Measurements from ENCODE around the gene BCL2L12.

The BCL2L12 gene

GRCh38 chr19:49689133-49690078 is 23.7 kb downstream of the BCL2L12 start, which contains the start of gene ADM5:
Gene ADM5 (plus strand): TSS chr19:49689594. CDS start chr19:49689838, 244 bp downstream.
- Histone ChIP-seq H3K9ac (ENCODE audit: insufficient read length) (peak within 1 kb of the TSS; percentile 19), H3K27ac (peak within 1 kb of the TSS; percentile 2; the same call in 1 of the 2 replicates)
- DNase-seq (ENCODE audit: low read depth, low spot score): no peak

GRCh38 chr19:49690079-49690655 is 24.4 kb downstream of the BCL2L12 start:
- H3K36me3 ChIP-seq (ENCODE audit: insufficient read depth, low read length): peaks cover 17% of the 10 kb centered on the region
- peak overlapping the region; percentile 74 for H3K4me3 ChIP-seq

More at GRCh38 chr19:49689133-49690078, 23.7 kb downstream of the BCL2L12 start, which contains the start of gene ADM5:
- Histone ChIP-seq H3K36me3 (ENCODE audit: insufficient read depth, low read length) (peaks cover 25% of the 10 kb centered on the region), H3K4me3 (peak within 1 kb of the TSS; percentile 74), H3K9me3 (ENCODE audit: low read depth, low read length) (no peaks in the 10 kb centered on the region)
- TF ChIP-seq FOXP2 (optimal IDR thresholded peaks at IDR 0.05; ENCODE audit: control extremely low read depth, extremely low read length, insufficient read depth): no peak
- peak; percentile 31; the same call in 1 of the 2 replicates for TF ChIP-seq POLR2AphosphoS5 (IDR thresholded peaks at IDR 0.05; ENCODE audit: borderline replicate concordance, low read depth, low read length)
- no peak for TF ChIP-seq EZH2 (IDR thresholded peaks at IDR 0.05)

GRCh38 chr19:49690656-49691242 is 25.0 kb downstream of the BCL2L12 start, which contains the start of gene CPT1C:
Gene CPT1C (plus strand): TSS chr19:49691116. CDS start chr19:49692253, 1,137 bp downstream.
- peaks cover 12% of the 10 kb centered on the region for H3K36me3 ChIP-seq (ENCODE audit: insufficient read depth, low read length)
- no peaks in the 10 kb centered on the region for H3K9me3 ChIP-seq (ENCODE audit: low read depth, low read length)
- H3K4me3 ChIP-seq: peak within 1 kb of the TSS; percentile 74
- peak within 1 kb of the TSS; percentile 19 for H3K9ac ChIP-seq (ENCODE audit: insufficient read length)
- no peak for DNase-seq (ENCODE audit: low read depth, low spot score)
- TF ChIP-seq POLR2AphosphoS5 (IDR thresholded peaks at IDR 0.05; ENCODE audit: borderline replicate concordance, low read depth, low read length): peak; percentile 93
- TF ChIP-seq FOXP2 (optimal IDR thresholded peaks at IDR 0.05; ENCODE audit: control extremely low read depth, extremely low read length, insufficient read depth): no peak
- H3K27ac ChIP-seq: no peak within 1 kb of the TSS

More at GRCh38 chr19:49690079-49690655, 24.4 kb downstream of the BCL2L12 start:
- DNase-seq (ENCODE audit: low read depth, low spot score): no peak
- TF ChIP-seq POLR2AphosphoS5 (IDR thresholded peaks at IDR 0.05; ENCODE audit: borderline replicate concordance, low read depth, low read length): no peak
- H3K27ac ChIP-seq: no peak overlapping the region
- no peaks in the 10 kb centered on the region for H3K9me3 ChIP-seq (ENCODE audit: low read depth, low read length)
- H3K9ac ChIP-seq (ENCODE audit: insufficient read length): peak overlapping the region; percentile 19

GRCh38 chr19:49691243-49692146 is 25.8 kb downstream of the BCL2L12 start:
- Histone ChIP-seq H3K9me3 (ENCODE audit: low read depth, low read length) (no peaks in the 10 kb centered on the region), H3K9ac (ENCODE audit: insufficient read length) (peak overlapping the region; percentile 19), H3K36me3 (ENCODE audit: insufficient read depth, low read length) (peaks cover 5% of the 10 kb centered on the region; the same call in 1 of the 2 replicates), H3K27ac (no peak overlapping the region), H3K4me3 (peak overlapping the region; percentile 74)
- TF ChIP-seq POLR2AphosphoS5 (IDR thresholded peaks at IDR 0.05; ENCODE audit: borderline replicate concordance, low read depth, low read length) (no peak), EZH2 (IDR thresholded peaks at IDR 0.05) (no peak), FOXP2 (optimal IDR thresholded peaks at IDR 0.05; ENCODE audit: control extremely low read depth, extremely low read length, insufficient read depth) (no peak)
- DNase-seq (ENCODE audit: low read depth, low spot score): no peak

GRCh38 chr19:49692147-49692506 is 26.4 kb downstream of the BCL2L12 start:
- no peaks in the 10 kb centered on the region for H3K9me3 ChIP-seq (ENCODE audit: low read depth, low read length)
- no peak overlapping the region for H3K9ac ChIP-seq (ENCODE audit: insufficient read length)
- H3K4me3 ChIP-seq: no peak overlapping the region
- no peak for DNase-seq (ENCODE audit: low read depth, low spot score)
- H3K27ac ChIP-seq: no peak overlapping the region
- TF ChIP-seq POLR2AphosphoS5 (IDR thresholded peaks at IDR 0.05; ENCODE audit: borderline replicate concordance, low read depth, low read length) (no peak), FOXP2 (optimal IDR thresholded peaks at IDR 0.05; ENCODE audit: control extremely low read depth, extremely low read length, insufficient read depth) (no peak), EZH2 (IDR thresholded peaks at IDR 0.05) (no peak)
- peaks cover under 1% of the 10 kb centered on the region; the same call in 1 of the 2 replicates for H3K36me3 ChIP-seq (ENCODE audit: insufficient read depth, low read length)

GRCh38 chr19:49696115-49696514 is 30.4 kb downstream of the BCL2L12 start:
- no peak for DNase-seq (ENCODE audit: low read depth, low spot score)
- no peak overlapping the region for H3K27ac ChIP-seq
- no peak overlapping the region for H3K9ac ChIP-seq (ENCODE audit: insufficient read length)
- H3K36me3 ChIP-seq (ENCODE audit: insufficient read depth, low read length): no peaks in the 10 kb centered on the region
- no peaks in the 10 kb centered on the region for H3K9me3 ChIP-seq (ENCODE audit: low read depth, low read length)
- no peak for TF ChIP-seq FOXP2 (optimal IDR thresholded peaks at IDR 0.05; ENCODE audit: control extremely low read depth, extremely low read length, insufficient read depth)
- TF ChIP-seq POLR2AphosphoS5 (IDR thresholded peaks at IDR 0.05; ENCODE audit: borderline replicate concordance, low read depth, low read length): no peak
- TF ChIP-seq EZH2 (IDR thresholded peaks at IDR 0.05): no peak
- no peak overlapping the region for H3K4me3 ChIP-seq

- TF ChIP-seq FOXP2 (optimal IDR thresholded peaks at IDR 0.05; ENCODE audit: control extremely low read depth, extremely low read length, insufficient read depth): no peak
- TF ChIP-seq EZH2 (IDR thresholded peaks at IDR 0.05): no peak
- no peak for TF ChIP-seq POLR2AphosphoS5 (IDR thresholded peaks at IDR 0.05; ENCODE audit: borderline replicate concordance, low read depth, low read length)
- Histone ChIP-seq H3K4me3 (no peak overlapping the region), H3K27ac (no peak overlapping the region), H3K36me3 (ENCODE audit: insufficient read depth, low read length) (no peaks in the 10 kb centered on the region), H3K9ac (ENCODE audit: insufficient read length) (no peak overlapping the region), H3K9me3 (ENCODE audit: low read depth, low read length) (no peaks in the 10 kb centered on the region)
- no peak for DNase-seq (ENCODE audit: low read depth, low spot score)
These were observed 31.1 kb downstream of the BCL2L12 start for GRCh38 chr19:49696865-49697264.

All from SK-N-MC (cell line).